Suppressor macrophage (primary cell): ENCODE measurements around the gene ADAMTS17.
A peak's percentile ranks its signal among the peaks of the same experiment; 100 is the strongest.
"Not testable (repeated sequence)": the region's sequence is repeated elsewhere in the genome, so short reads cannot be mapped to it uniquely, and the experiment has no call there.

Experiments used
- DNase-seq, 4 experiments: peaks; one replicate each; pipeline ENCODE4 v3.0.0-alpha.2; 2020 to 2022

ADAMTS17 gene

GRCh38 chr15:100078511-100079220, 263.1 kb downstream of the ADAMTS17 start:
- peak in 1 of 4 experiments; percentile 27 for DNase-seq

- DNase-seq: no peak
Measured at GRCh38 chr15:100075229-100075628, 266.5 kb downstream of the ADAMTS17 start.

- no peak for DNase-seq
Measured at GRCh38 chr15:100073982-100074381, 267.8 kb downstream of the ADAMTS17 start.

- not testable (repeated sequence) for DNase-seq
Measured at GRCh38 chr15:100066521-100067280, 275.1 kb downstream of the ADAMTS17 start.

GRCh38 chr15:100061944-100062343, 279.8 kb downstream of the ADAMTS17 start:
- DNase-seq: no peak

- no peak for DNase-seq
Measured at GRCh38 chr15:100060276-100060926, 281.4 kb downstream of the ADAMTS17 start.

GRCh38 chr15:100059521-100059920, 282.3 kb downstream of the ADAMTS17 start:
- no peak for DNase-seq

GRCh38 chr15:100059094-100059493, 282.7 kb downstream of the ADAMTS17 start:
- DNase-seq: no peak

GRCh38 chr15:100058458-100058857, 283.3 kb downstream of the ADAMTS17 start:
- no peak for DNase-seq

GRCh38 chr15:100057281-100057680, 284.5 kb downstream of the ADAMTS17 start:
- DNase-seq: no peak

GRCh38 chr15:100056411-100057072, 285.2 kb downstream of the ADAMTS17 start:
- DNase-seq: no peak

GRCh38 chr15:100055821-100056220, 286.0 kb downstream of the ADAMTS17 start:
- DNase-seq: no peak

GRCh38 chr15:100054539-100054938, 287.2 kb downstream of the ADAMTS17 start:
- DNase-seq: no peak

- DNase-seq: no peak
Measured at GRCh38 chr15:100053474-100054121, 288.2 kb downstream of the ADAMTS17 start.

- DNase-seq: no peak
Measured at GRCh38 chr15:100052716-100053473, 288.9 kb downstream of the ADAMTS17 start.

GRCh38 chr15:100050877-100051786, 290.6 kb downstream of the ADAMTS17 start:
- peak in 1 of 4 experiments; percentile 44 for DNase-seq

GRCh38 chr15:100049936-100050876, 291.6 kb downstream of the ADAMTS17 start:
- no peak for DNase-seq

GRCh38 chr15:100049483-100049882, 292.3 kb downstream of the ADAMTS17 start:
- DNase-seq: no peak

- DNase-seq: no peak
Measured at GRCh38 chr15:100048736-100049135, 293.0 kb downstream of the ADAMTS17 start.
